GM19025 (cell line): Measurements from ENCODE around the gene UNG.

Source experiments
- ATAC-seq: cut with Tn5 transposase; IDR thresholded peaks from one replicate; pipeline ENCODE4 v1.9.1; 2021; ENCODE audit warnings: mild to moderate bottlenecking, low read depth, moderate library complexity; ENCODE audit not compliant: unreplicated experiment

UNG gene

DNA sequence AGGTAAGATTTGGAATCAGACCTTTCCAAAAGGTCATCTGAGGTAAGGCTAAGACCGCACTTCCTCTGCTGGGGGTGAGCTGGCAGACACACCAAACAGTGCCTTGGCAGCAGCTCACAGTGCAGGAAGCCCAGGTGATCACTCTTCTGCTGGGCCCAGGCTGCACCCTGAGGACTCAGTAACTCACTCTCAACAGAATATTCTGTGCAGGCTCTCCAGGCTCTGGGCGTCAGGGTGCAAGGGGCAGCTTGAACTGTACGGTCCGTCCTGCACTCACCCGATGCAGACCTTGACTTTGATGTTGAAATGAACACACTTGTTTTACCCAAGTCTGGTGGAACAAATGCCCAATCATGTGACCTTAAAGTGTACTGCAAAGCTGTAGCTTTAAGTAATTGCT, 10.1 kb upstream of the UNG start:
- no peak for ATAC-seq

DNA sequence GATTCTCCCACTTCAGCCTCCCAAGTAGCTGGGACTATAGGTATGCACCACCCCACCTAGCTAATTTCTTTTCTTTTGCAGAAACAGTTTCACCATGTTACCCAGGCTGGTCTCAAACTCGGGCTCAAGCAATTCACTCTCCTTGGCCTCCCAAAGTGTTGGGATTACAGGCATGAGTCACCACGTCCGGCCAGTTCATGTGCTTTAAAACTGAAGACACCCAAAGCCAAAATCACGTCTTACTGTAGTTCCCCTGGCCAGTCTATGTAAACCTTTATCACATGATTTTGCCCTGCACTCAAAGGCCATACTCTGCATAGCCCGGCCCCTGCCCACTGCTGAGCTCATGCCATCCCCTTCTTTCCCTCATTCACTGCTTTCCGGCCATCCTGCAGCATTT, 8.6 kb upstream of the UNG start:
- ATAC-seq, result no peak

DNA sequence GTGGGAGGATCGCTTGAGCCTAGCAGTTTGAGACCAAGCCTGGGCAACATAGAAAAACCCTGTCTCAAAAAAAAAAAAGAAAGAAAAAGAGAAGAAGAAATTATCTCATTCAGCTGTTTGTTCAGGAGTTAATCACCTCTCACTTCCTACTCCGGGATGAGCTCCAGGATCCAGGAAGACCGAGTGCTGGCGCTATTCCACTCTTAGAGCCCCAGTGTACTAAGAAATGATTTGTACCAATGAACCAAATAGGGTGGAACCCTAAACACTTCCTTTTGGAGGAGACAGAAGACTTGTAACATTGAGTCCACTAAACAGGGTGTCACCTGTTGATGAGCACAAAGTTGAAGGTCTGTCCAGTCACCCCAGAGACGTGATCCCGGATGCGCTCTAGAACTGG, 7.7 kb upstream of the UNG start:
- ATAC-seq, result no peak

DNA sequence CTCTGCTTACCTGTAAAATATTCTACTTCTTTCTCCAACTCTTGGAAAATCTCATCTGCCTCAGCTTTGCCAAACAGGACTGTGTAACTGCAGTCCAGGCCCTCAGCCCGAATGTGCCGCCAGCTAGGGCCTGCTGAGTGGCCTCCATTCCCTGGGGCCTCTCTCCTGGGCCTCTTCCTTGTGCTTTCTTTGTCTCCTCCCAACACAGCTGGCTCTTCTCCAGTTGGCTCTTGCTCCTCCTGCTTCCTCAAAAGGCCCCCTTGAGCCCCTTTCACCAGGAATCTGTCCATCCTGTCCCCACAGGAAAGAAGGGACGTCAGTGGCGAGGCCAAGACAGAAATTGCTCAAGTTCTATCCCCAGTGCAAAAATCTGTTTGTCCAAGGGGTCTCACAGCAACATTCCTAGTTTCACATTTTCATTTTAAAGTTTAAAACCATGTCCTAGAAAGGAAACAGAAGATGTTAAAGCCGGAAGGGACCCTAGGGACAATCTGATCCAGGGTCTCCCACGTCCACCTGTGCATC, 4.8 kb upstream of the UNG start:
- no peak for ATAC-seq

DNA sequence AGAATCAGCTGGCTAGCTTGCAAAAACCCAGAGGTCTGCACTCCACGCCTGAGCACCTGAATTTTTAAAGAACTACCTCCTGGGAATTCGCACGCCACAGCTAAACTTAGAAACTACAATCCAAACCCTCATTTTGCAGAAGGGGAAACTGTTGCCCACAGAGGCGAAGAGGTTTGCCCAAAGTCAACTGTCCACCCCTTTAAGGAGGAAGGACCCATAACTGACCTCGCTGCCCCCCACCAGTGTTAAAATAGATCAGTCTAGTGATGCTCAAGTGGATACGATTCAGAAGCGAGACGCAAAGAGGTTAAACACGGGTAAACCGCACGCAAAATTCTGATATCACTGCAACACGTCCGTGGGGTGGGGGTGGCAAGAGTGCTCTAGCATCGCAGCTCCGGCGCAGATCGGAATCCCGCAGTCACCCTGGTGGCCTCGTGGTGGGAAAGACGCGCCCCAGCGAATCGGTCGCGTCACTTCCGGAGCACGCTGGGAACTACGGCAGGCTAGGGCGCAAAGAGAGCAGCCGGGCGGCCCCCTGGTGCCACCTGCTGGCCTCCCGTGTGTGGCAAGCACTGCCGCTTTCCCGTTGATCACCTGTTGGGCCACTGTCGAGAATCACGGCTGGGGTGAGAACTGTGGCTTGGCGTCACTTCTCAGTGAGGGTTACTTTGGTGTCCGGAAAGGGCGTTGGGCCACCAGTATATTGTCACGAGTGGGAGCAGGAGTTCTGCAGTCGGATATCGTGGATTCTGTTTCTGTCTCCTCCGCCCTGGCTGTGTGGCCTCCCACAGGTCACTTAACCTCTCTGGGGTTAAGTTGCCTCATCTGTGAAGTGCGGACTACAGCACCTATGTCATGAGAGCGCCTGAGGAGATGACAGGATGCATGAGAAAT, 4.1 kb upstream of the UNG start, which contains the start of gene ALKBH2:
TSS of gene ALKBH2 (minus strand) at position 451 of the 897 bp plus-strand sequence. CDS start 686 bp downstream, outside the sequence.
- peak; percentile 63 for ATAC-seq

DNA sequence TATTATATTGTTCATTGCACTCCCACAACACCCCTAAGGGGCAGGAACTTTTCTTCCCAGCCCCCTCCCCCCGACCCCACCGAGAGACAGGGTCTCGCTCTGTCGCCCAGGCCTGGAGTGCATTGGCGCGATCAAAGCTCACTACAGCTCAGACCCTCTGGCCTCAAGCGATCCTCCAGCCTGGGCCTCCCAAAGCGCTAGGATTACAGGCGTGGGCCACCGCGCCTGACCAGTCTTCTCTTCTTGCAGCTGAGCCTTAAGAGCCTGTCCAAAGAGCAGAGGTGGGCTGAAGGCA, 310 bp upstream of the UNG start:
- ATAC-seq, result no peak

DNA sequence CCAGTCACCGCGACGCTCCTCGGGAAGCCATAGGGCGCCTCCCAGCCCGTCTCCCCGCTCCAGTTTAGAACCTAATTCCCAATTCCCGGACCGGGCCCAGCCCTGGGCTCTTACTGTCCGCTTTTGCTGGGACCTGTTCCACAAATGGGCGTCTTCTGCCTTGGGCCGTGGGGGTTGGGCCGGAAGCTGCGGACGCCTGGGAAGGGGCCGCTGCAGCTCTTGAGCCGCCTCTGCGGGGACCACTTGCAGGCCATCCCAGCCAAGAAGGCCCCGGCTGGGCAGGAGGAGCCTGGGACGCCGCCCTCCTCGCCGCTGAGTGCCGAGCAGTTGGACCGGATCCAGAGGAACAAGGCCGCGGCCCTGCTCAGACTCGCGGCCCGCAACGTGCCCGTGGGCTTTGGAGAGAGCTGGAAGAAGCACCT, 797 bp downstream of the UNG start:
- peak; percentile 23 for ATAC-seq

DNA sequence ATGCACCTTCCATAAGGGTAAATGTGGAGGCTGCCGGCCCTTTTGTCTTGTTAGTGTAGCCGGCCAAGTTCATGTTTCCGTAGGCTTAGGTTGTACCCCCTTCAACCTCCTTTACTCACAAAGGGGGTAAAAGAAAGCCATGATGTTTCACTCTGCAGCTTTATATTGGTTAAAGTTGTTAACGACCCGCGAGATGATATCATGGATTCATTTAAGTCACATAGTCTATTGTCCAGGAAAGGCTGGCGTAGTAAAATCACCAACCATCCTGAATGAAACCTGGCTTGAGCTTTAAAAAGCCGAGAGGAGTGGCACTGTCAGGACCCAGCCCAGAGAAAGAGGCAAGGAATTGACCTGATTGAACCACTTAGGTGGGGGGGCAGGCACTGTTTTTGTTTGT, 1.3 kb downstream of the UNG start:
- no peak for ATAC-seq

DNA sequence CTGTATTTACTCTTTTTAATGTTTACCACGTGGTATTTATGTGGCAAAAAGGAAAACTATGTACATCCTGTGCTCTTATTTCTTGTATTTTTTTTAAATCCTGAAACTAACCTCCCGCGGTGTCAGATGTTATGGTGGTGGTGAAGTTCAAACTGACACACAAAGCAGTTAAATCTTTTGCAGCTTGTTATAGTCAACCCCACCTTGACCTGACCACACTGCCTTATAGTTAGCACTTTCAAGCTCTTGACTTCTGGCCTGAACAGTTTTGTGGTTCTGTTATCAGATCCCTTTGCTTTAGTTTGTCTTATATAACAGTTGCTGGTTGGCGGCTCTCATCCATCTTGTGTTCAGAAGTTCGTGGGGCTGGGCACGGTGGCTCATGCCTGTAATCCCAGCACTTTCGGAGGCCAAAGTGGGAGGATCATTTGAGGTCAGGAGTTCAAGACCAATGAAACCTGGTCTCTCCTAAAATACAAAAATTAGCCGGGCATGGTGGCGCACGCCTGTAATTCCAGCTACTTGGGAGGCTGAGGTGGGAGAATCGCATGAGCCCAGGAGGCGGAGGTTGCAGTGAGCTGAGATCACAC, 2.1 kb downstream of the UNG start:
- ATAC-seq, result no peak

DNA sequence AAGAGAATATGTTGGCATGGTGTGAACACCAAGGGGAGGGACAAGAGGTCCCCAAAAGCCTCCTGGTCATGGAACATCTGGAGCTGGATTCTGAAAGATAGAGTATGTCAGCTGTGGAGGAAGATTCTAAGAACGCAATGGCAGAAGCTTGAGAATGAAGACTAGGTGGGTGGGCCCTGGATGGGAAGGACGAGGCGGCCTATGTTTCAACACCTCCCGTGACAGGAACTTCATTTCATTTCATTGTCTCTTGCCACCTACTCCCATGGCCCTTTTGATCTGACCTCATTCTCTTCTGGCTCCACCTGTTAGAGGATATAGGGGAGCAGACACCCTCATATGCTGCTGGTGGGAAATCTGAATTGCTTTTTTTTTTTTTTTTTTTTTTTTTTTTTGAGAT, 3.3 kb downstream of the UNG start:
- ATAC-seq, result no peak

DNA sequence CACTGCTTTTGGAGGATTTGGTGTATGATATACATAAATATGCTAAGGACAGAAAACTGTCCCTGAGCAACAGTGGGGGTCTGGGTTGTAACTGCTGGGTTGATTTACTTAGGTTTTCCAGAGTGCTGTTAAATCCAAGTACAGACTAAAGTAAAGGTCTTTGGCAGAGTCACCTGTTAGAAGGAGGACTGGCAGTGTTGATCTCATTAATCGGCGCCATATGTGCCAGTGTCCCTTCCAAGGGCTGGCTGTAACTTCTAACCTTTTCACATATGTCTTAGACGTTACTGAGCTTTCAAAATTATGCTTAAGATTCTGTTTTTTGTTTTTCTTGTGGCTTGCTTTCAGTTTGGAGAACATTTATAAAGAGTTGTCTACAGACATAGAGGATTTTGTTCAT, 5.1 kb downstream of the UNG start:
- ATAC-seq, result no peak

DNA sequence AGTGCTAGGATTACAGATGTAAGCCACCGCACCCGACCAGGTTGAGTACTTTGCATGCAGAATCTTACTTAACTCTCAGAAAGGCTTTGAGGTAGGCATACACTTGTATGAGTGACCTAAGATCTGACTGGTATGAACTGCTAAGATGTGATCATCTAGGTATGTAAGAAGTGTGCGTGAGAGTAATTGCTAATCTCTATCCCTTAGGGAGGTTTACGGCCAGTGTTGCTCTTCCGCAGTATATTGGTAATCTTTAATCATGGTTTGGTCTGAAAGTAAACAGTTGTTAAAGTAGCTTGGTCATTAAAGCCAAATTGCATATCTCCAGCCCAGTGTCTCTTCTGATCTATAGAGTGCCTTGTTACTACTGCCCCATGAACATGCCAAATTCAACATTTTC, 7.8 kb downstream of the UNG start:
- no peak for ATAC-seq

DNA sequence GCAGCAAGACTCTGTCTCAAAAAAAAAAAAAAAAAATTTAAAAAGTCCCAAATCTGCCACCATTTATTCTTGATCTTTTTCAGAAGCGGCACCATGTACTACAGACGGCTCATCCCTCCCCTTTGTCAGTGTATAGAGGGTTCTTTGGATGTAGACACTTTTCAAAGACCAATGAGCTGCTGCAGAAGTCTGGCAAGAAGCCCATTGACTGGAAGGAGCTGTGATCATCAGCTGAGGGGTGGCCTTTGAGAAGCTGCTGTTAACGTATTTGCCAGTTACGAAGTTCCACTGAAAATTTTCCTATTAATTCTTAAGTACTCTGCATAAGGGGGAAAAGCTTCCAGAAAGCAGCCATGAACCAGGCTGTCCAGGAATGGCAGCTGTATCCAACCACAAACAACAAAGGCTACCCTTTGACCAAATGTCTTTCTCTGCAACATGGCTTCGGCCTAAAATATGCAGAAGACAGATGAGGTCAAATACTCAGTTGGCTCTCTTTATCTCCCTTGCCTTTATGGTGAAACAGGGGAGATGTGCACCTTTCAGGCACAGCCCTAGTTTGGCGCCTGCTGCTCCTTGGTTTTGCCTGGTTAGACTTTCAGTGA, 12.5 kb downstream of the UNG start:
- no peak for ATAC-seq

DNA sequence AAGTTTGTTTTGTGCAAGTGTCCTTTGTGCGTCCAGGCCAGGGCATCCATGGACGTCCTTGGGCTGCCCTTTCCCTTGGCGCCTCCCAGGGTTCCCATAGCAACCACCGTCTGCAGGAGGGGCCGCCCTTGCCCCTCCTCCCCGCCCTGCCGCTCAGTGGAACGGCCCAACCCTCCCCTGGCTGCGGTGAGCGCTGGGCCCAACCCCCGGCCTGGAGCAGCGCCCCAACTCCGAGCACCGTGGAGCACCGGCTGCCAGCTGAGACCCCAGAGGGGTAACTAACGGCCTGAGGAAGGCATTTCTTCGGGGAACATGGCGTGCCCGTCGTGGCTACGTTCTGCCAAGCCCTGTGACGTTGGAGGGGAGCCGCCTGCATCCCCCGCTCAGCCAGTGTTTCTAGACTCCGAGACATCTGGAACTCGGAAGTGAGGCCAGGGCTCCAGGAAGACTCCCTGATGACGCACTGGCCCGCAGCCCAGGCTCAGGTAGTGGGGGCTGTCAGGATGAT, 13.6 kb downstream of the UNG start:
- no peak for ATAC-seq

DNA sequence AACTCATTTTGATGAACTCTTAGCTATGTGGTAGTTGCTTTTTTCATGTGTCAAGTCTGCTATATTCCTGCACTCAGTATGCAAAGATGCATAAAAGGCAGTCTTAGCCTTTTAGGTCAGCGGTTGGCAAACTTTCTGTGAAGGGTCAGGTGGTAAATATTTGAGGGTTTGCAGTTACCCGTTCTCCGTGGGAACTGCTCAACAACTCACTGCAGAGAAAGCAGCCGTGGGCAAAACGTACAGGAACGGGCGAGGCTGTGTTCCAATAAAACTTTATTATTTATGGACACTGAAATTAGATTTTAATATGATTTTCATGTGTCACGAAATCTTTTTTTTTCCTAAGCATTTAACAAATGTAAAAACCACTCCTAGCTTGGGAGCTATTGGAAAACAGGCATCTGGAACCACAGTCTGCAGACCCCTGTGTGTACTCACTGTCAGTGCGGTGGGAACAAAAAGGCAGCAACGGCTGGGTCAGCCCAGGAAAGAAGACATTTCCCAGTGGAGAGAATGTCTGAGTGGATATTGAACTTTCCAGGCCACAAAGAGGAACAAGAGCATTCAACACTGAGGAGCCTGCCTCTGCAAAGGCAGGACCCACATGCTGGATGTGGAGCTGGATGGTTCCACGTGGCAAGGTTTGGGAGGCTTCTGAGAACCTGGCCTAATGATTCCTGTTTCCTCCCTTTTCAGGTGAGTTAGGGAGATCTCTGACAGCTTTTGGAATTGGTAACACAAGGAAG, 15.5 kb downstream of the UNG start:
- ATAC-seq, result no peak

DNA sequence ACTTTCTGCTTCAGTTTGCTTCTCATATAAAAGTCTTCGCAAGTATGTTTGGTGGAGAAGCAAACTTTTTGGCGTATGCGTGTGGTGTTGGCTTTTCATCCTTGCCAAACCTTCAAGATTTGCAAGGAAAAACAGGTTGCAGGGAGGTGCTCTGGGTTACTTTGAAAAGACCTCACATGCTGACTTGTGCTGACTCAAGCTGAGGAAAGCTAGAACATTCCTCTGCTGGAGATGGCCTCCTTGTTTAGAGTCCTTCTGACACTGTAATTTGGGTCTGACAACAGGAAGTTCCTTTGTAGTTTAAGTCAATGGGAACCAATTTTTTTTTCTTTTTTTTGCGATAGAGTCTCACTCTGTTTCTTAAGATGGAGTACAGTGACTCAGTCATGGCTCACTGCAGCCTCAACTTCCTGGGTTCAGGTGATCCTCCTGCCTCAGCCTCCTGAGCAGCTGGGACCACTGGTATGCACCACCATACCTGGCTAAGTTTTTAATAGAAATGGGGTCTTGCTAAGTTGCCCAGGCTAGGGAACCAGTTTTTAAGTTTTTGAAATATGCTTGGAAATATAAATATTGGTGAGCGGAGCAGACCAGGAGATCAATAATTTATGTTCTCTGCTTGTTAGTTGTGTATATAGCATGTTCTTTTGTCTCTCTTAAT, 16.4 kb downstream of the UNG start:
- no peak for ATAC-seq

DNA sequence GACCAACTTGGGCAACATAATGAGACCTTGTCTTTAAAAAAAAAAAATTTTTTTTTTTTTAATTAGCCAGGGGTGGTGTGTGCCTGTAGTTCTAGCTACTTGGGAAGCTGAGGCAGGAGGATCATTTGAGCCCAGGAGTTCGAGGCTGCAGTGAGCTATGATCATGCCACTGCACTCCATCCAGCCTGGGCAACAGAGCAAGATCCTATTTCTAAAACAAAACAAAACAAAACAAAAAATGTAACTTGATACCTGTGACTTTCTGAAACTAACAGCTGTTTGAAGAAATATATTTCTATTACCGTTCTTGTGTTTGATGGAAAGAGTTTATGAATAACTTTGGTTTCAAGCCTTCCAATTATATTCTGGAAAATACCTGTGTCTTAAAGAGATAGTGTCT, 17.2 kb downstream of the UNG start:
- ATAC-seq, result no peak

DNA sequence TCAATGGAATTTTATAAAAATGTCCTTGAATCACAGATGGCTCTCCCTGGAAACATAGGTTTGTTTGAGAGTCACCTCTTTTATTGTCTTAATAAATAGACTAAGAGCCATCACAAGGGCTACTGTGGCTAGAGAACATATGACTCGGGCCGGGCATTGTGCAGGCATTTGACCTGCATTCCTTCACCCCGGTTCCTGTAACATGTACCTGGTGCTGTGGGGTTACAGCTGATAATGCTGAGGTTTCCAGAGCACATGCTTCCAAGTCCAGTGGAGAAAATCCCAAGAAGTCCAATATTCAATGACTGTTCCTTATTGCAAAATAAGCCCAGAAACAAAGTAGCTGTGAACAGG, 18.0 kb downstream of the UNG start:
- no peak for ATAC-seq

DNA sequence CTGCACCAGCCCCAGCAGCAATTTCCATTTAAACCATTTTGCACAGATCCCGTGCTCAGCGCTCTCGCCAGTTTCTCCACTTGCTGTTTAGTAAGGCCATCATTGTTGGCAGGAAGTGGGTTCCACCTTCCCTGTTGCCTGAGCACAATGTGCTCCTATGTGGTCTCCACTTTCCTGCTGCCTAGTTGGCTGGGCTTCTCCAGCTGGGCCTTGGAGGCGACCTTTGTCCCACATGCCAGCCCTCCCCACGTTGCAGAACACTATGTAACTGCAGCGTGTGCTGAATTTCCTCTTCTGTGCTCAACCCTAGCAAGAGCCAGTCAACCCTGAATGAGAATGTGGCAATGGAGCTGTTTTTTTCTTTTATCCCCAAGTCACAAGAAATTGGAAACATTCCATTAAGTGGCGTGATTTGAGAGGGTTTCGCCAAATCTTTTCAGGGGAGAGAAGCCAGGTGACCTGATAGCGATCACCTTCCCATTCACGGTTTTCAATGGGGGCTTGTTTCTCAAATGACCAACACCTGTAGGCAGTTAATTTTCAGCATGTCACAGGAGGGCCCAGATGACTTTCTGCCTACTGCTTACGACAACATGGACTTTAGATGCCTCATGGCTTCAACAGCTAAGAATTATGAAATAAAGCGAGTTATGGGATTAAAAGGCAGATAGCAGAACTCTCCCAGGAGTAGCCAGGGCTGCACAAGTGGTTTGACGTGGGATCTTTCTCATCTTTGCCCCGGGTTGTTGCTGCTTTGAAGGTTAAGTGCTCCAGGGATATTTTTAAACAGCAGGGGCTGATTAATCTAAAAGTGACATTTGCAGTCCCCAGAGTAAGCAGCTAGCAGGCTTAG, 18.6 kb downstream of the UNG start, which contains the start of gene ACACB:
TSS of gene ACACB (plus strand) at position 830 of the 853 bp plus-strand sequence. CDS start 22,819 bp downstream, outside the sequence.
- no peak for ATAC-seq
